ENCODE measurements around the gene SORT1.
"Not testable (repeated sequence)": the region's sequence is repeated elsewhere in the genome, so short reads cannot be mapped to it uniquely, and the experiment has no call there.

SORT1 gene

GRCh38 chr1:109296782-109297181 is 100.9 kb downstream of the SORT1 start:
- no peak for DNase-seq (ENCODE audit: low read depth)

- DNase-seq (ENCODE audit: low read depth): no peak
Observed at GRCh38 chr1:109295712-109296415, 101.9 kb downstream of the SORT1 start.

GRCh38 chr1:109294481-109294880 is 103.2 kb downstream of the SORT1 start:
- DNase-seq (ENCODE audit: low read depth): no peak

GRCh38 chr1:109293026-109293425 is 104.7 kb downstream of the SORT1 start:
- DNase-seq (ENCODE audit: low read depth): no peak

- DNase-seq (ENCODE audit: low read depth): no peak
Observed at GRCh38 chr1:109292364-109292763, 105.4 kb downstream of the SORT1 start.

GRCh38 chr1:109290998-109291397 is 106.7 kb downstream of the SORT1 start:
- no peak for DNase-seq (ENCODE audit: low read depth)

GRCh38 chr1:109290137-109290536 is 107.6 kb downstream of the SORT1 start:
- no peak for DNase-seq (ENCODE audit: low read depth)

GRCh38 chr1:109286762-109287161 is 111.0 kb downstream of the SORT1 start:
- DNase-seq (ENCODE audit: low read depth): not testable (repeated sequence)

- no peak for DNase-seq (ENCODE audit: low read depth)
Observed at GRCh38 chr1:109283748-109284600, 113.7 kb downstream of the SORT1 start.

- peak; percentile 94 for DNase-seq (ENCODE audit: low read depth)
Observed at GRCh38 chr1:109282952-109283747, 114.6 kb downstream of the SORT1 start, which contains the start of gene PSRC1. PSRC1 (minus strand) TSS chr1:109283145.

GRCh38 chr1:109282497-109282951 is 115.2 kb downstream of the SORT1 start:
- DNase-seq (ENCODE audit: low read depth): no peak

- DNase-seq (ENCODE audit: low read depth): no peak
Observed at GRCh38 chr1:109281680-109282496, 115.8 kb downstream of the SORT1 start.

- DNase-seq (ENCODE audit: low read depth): no peak
Observed at GRCh38 chr1:109280862-109281261, 116.9 kb downstream of the SORT1 start.

- no peak for DNase-seq (ENCODE audit: low read depth)
Observed at GRCh38 chr1:109279615-109280278, 118.0 kb downstream of the SORT1 start.

- DNase-seq (ENCODE audit: low read depth): peak; percentile 53
Observed at GRCh38 chr1:109277434-109278204, 120.1 kb downstream of the SORT1 start.

- no peak for DNase-seq (ENCODE audit: low read depth)
Observed at GRCh38 chr1:109275706-109276345, 121.9 kb downstream of the SORT1 start.

- no peak for DNase-seq (ENCODE audit: low read depth)
Observed at GRCh38 chr1:109274533-109275476, 122.9 kb downstream of the SORT1 start.

GRCh38 chr1:109273570-109274288 is 124.0 kb downstream of the SORT1 start:
- DNase-seq (ENCODE audit: low read depth): no peak

Measured in HS-27A (cell line).